ENCODE results near the gene CMKLR1.

CMKLR1 gene

DNA sequence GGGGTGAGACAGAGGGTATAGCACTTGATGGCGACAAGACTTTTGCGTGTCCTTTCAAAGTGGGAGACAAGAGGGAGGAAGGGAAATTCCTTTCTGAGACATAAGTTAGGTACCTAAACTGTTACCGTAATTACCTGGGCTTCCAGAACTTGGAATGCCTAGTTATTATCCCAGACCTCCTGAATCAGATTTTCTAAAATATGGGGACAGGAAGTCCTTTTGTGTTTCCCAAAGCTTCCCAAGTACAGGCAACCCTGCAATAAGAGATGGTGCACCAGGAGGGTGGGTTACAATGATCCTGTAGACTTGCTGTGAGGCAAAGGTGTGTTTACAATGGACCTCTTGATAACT, 83.9 kb downstream of the CMKLR1 start:
- no peaks in the 10 kb centered on the region for H3K27me3 ChIP-seq (ENCODE audit: control insufficient read depth, insufficient read depth, low read length)

DNA sequence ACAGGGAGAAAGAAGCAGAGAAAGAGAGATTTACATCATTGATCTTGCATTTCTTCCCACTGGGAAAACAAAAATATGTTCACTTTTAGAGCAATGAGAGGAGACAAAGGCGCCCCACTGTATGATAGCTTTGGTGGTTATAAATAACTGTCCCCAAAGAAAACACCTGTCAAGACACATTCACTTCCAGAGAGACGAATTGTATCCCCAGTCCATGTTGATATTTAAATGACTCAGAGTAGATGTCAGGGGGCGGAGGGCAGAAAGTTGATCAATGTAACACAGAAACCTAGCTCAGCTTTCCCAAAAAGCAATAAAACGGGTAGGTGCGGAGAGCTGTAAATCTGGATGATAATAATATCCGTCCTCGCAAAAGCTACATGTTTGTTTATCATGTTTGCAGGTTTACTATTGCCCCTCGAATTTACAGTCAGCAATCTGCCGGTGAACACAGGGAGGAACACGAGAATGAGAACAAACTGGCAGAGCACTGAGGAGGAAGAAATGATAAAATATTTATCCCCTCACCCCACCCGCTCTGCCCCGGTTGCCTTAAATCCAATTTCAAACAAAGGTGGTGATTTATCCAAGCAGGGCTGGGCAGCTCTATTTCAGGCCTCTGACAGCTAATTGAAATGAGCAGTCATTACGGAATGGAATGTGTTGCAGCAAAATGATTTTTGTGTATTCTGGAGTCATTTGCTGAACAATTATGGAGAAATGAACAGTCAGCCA, 84.4 kb downstream of the CMKLR1 start:
- H3K4me1 ChIP-seq (ENCODE audit: control insufficient read depth, insufficient read depth, low read length): no peaks in the 10 kb centered on the region
- H3K36me3 ChIP-seq (ENCODE audit: control insufficient read depth, insufficient read depth, low read length): no peaks in the 10 kb centered on the region
- H3K27me3 ChIP-seq (ENCODE audit: control insufficient read depth, insufficient read depth, low read length): no peaks in the 10 kb centered on the region
- H3K9ac ChIP-seq (ENCODE audit: low read length): no peak overlapping the region
- H3K4me3 ChIP-seq (ENCODE audit: low read length): no peak overlapping the region
- H3K9me3 ChIP-seq (ENCODE audit: control insufficient read depth, low read length): no peaks in the 10 kb centered on the region

More for the DNA sequence above, 83.9 kb downstream of the CMKLR1 start:
- Histone ChIP-seq H3K4me1 (ENCODE audit: control insufficient read depth, insufficient read depth, low read length) (no peaks in the 10 kb centered on the region), H3K9me3 (ENCODE audit: control insufficient read depth, low read length) (no peaks in the 10 kb centered on the region), H3K36me3 (ENCODE audit: control insufficient read depth, insufficient read depth, low read length) (no peaks in the 10 kb centered on the region), H3K4me3 (ENCODE audit: low read length) (no peak overlapping the region), H3K9ac (ENCODE audit: low read length) (no peak overlapping the region)

DNA sequence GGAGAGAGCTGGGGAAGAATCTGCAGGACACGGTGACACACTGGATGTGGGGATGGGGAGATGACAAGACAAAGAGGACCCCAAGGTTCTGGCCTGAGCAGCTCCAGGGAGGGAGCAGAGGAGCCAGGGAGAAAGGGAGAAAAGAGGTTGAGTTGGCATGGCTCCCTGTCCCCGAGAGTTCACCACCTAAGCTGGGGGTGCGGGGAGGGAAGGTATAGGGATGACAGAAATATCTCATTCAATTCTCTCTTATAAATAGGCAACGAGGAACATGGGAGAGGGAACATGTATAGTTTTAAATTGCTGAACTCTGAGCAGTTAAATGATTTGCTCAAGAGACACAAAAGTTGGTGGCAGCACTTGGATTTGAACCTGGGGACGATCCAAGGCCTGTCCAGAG, 85.1 kb downstream of the CMKLR1 start:
- H3K9me3 ChIP-seq (ENCODE audit: control insufficient read depth, low read length): no peaks in the 10 kb centered on the region
- no peaks in the 10 kb centered on the region for H3K27me3 ChIP-seq (ENCODE audit: control insufficient read depth, insufficient read depth, low read length)
- no peak overlapping the region for H3K4me3 ChIP-seq (ENCODE audit: low read length)
- no peak overlapping the region for H3K9ac ChIP-seq (ENCODE audit: low read length)
- H3K4me1 ChIP-seq (ENCODE audit: control insufficient read depth, insufficient read depth, low read length): no peaks in the 10 kb centered on the region
- H3K36me3 ChIP-seq (ENCODE audit: control insufficient read depth, insufficient read depth, low read length): no peaks in the 10 kb centered on the region

DNA sequence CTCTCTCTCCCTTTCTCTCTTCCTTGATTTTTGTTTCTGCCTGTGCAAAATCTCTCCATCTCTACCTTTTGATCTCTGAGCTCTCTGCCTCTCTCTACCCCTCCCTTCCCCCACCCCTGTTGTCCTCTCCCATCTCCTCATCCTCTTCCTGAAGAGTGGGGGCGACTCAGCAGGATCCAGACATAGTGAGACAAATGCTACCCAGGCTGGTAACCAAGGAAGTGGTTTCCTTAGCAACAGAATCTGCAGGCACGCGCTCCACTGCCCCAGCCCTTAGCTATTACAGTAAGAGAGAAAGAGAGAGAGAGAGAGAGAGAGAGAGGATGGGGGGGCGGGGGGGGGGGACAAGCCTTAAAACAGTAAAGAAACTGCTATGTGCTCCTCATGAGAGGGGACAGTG, 85.6 kb downstream of the CMKLR1 start:
- Histone ChIP-seq H3K9ac (ENCODE audit: low read length) (no peak overlapping the region), H3K27me3 (ENCODE audit: control insufficient read depth, insufficient read depth, low read length) (no peaks in the 10 kb centered on the region), H3K36me3 (ENCODE audit: control insufficient read depth, insufficient read depth, low read length) (no peaks in the 10 kb centered on the region), H3K9me3 (ENCODE audit: control insufficient read depth, low read length) (no peaks in the 10 kb centered on the region), H3K4me1 (ENCODE audit: control insufficient read depth, insufficient read depth, low read length) (no peaks in the 10 kb centered on the region), H3K4me3 (ENCODE audit: low read length) (no peak overlapping the region)

DNA sequence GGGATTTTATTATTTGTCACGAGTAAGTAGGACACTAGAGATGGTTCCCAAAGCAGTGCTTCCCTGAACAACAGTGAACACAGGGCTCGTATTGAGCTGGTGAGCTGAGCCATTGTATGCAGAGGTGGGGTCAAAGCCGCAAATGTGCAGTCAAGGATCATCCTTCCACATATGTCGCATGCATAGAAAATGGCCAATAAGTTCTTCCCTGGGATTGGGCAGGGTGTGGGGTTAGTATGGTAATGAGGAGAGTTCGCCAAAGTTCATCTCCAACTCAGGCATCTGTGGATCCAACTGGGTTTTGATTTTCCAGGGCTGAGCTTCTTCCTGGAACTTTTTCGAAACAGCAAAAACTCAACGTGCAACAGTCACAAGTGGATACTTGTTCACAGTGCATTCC, 86.6 kb downstream of the CMKLR1 start:
- Histone ChIP-seq H3K9ac (ENCODE audit: low read length) (no peak overlapping the region), H3K4me3 (ENCODE audit: low read length) (no peak overlapping the region), H3K4me1 (ENCODE audit: control insufficient read depth, insufficient read depth, low read length) (no peaks in the 10 kb centered on the region), H3K27me3 (ENCODE audit: control insufficient read depth, insufficient read depth, low read length) (no peaks in the 10 kb centered on the region), H3K36me3 (ENCODE audit: control insufficient read depth, insufficient read depth, low read length) (no peaks in the 10 kb centered on the region), H3K9me3 (ENCODE audit: control insufficient read depth, low read length) (no peaks in the 10 kb centered on the region)

DNA sequence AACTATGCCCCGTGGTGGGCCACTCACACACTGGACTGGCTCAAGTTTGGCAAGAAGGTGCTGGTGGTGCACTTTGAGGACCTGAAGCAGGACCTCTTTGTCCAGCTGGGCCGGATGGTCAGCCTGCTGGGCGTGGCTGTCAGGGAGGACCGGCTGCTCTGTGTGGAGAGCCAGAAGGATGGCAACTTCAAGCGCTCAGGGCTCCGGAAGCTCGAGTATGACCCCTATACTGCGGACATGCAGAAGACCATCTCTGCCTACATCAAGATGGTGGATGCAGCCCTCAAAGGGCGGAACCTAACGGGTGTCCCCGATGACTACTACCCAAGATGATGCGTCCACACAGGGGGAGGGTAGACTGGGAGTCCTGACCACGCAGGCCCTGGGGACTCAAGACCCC, 91.1 kb downstream of the CMKLR1 start:
- H3K4me3 ChIP-seq (ENCODE audit: low read length): no peak overlapping the region
- H3K36me3 ChIP-seq (ENCODE audit: control insufficient read depth, insufficient read depth, low read length): no peaks in the 10 kb centered on the region
- H3K27me3 ChIP-seq (ENCODE audit: control insufficient read depth, insufficient read depth, low read length): no peaks in the 10 kb centered on the region
- no peaks in the 10 kb centered on the region for H3K4me1 ChIP-seq (ENCODE audit: control insufficient read depth, insufficient read depth, low read length)
- no peaks in the 10 kb centered on the region for H3K9me3 ChIP-seq (ENCODE audit: control insufficient read depth, low read length)
- no peak overlapping the region for H3K9ac ChIP-seq (ENCODE audit: low read length)

DNA sequence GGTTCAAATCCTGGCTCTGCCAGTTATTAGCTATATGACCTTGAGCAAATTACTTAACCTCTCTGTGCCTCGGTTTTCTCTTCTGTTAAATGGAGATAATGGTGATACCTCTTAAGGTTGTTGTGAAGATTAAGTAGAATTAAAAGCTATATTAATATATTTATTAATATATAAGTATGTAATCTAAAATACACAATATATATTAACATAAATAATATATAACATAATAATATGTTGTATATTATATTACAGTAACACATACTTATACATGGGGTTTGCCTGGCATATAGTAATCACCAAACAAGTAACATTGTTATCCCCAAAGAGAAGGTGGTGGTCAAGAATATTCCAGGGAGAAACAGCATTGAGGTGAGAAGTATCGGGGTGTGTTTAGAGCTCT, 92.0 kb downstream of the CMKLR1 start:
- Histone ChIP-seq H3K4me3 (ENCODE audit: low read length) (no peak overlapping the region), H3K27me3 (ENCODE audit: control insufficient read depth, insufficient read depth, low read length) (no peaks in the 10 kb centered on the region), H3K4me1 (ENCODE audit: control insufficient read depth, insufficient read depth, low read length) (no peaks in the 10 kb centered on the region), H3K36me3 (ENCODE audit: control insufficient read depth, insufficient read depth, low read length) (no peaks in the 10 kb centered on the region), H3K9ac (ENCODE audit: low read length) (no peak overlapping the region), H3K9me3 (ENCODE audit: control insufficient read depth, low read length) (no peaks in the 10 kb centered on the region)

DNA sequence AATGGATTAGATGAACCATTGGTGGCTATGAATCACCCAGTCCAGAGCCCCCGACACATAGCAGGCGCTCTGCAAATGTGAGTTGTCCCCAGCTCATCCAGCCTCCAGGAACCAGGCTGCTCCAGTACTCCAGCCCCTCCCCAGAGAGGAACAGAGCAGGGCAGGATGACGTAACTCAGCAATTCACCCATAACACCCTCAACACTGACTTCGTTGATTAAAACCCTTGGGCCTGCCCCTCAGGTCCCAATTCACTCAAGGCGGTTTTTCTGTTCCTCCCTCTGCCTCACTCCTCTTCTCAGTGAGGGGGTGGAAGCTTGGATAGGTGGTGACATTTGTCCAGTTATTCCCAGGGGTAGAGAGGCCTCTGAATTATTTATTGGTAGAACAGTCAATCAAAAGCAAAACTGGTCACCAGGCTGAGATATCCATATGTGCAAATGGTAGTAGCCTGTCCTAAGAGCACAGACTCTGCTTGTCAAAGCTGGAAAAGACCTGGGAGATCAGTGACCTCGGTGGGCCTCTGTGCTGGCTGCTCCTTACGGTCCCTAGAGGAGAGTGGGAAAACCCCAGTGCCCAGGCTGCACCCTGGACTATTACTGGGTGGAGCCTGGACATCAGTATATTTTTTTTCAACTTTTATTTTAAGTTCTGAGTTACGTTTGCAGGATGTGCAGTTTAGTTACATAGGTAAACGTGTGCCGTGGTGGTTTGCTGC, 97.0 kb downstream of the CMKLR1 start:
- Histone ChIP-seq H3K36me3 (ENCODE audit: control insufficient read depth, insufficient read depth, low read length) (no peaks in the 10 kb centered on the region), H3K27me3 (ENCODE audit: control insufficient read depth, insufficient read depth, low read length) (peaks cover 4% of the 10 kb centered on the region), H3K4me1 (ENCODE audit: control insufficient read depth, insufficient read depth, low read length) (no peaks in the 10 kb centered on the region), H3K4me3 (ENCODE audit: low read length) (no peak overlapping the region), H3K9ac (ENCODE audit: low read length) (no peak overlapping the region), H3K9me3 (ENCODE audit: control insufficient read depth, low read length) (no peaks in the 10 kb centered on the region)

DNA sequence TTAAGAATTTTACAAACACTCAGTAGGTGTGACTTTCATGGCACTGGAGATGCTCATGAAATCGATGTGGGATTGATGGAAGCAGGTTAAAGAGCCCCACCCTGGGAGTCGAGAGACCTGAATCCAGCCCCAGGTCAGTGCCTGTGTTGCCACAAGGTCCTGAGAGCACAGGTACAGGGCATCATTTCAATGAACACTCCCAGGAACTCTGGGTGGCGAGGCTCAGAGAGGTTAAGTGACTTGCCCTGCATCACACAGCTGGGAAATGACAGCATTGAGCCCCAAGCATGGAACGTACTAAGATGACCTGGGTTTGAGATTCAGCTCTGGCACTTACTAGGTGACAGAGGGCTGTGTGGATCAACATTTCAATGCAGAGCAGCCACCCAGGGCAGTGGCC, 98.2 kb downstream of the CMKLR1 start:
- H3K4me1 ChIP-seq (ENCODE audit: control insufficient read depth, insufficient read depth, low read length): no peaks in the 10 kb centered on the region
- peaks cover 4% of the 10 kb centered on the region for H3K27me3 ChIP-seq (ENCODE audit: control insufficient read depth, insufficient read depth, low read length)
- H3K9me3 ChIP-seq (ENCODE audit: control insufficient read depth, low read length): no peaks in the 10 kb centered on the region
- H3K36me3 ChIP-seq (ENCODE audit: control insufficient read depth, insufficient read depth, low read length): no peaks in the 10 kb centered on the region
- H3K9ac ChIP-seq (ENCODE audit: low read length): no peak overlapping the region
- H3K4me3 ChIP-seq (ENCODE audit: low read length): no peak overlapping the region

DNA sequence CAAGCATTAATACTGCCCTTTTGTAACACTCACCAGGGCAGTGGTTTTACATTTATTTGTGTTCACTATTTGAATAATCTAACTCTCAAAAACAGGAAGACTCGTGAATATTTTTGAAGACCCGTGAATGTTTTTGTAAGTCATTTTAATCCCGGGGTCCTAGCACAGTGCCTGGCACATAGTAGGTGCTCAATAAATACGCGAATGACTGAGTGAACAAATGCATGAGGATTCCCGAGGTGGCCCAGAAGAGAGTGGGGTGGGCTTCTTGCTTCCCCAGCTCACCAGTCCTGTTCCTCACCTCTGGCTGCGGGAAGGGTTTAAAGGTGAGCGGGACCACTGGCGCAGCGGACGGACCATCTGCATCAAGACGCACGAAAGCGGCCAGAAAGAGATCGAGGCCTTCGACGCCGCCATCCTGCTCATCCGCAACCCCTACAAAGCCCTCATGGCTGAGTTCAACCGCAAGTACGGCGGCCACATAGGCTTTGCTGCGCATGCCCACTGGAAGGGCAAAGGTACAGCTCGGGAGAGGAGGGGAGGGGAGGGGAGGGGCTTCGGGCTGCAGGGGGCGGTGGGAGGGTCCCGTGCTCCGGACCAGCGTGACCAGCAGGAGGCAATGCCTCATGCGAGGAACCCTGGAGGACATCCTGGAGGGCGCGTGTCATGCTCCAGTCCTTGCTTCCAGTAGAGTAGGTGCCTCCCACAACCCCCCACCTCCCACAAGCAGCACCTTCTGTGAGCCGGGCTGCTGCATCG, 98.9 kb downstream of the CMKLR1 start:
- Histone ChIP-seq H3K4me3 (ENCODE audit: low read length) (no peak overlapping the region), H3K9ac (ENCODE audit: low read length) (no peak overlapping the region), H3K9me3 (ENCODE audit: control insufficient read depth, low read length) (no peaks in the 10 kb centered on the region), H3K27me3 (ENCODE audit: control insufficient read depth, insufficient read depth, low read length) (peaks cover 4% of the 10 kb centered on the region), H3K4me1 (ENCODE audit: control insufficient read depth, insufficient read depth, low read length) (no peaks in the 10 kb centered on the region), H3K36me3 (ENCODE audit: control insufficient read depth, insufficient read depth, low read length) (no peaks in the 10 kb centered on the region)

DNA sequence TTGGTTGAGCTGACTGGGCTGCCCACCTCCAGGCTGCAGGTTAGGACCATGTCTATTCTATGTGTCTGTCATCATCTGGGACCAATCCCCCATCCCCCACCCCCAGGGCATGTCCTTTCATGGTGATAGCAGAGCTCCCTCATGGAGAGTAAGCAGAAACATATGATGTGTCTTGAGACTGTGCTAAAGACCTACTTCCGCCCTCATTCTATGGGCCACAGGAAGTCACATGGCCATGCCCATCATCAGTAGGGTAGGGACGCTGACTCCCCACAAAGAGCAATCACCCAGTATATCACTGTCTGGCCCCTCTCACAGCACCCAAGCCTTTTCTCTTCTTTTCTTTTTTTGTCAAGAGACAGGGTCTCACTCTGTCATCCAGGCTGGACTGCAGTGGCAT, 99.7 kb downstream of the CMKLR1 start:
- Histone ChIP-seq H3K36me3 (ENCODE audit: control insufficient read depth, insufficient read depth, low read length) (no peaks in the 10 kb centered on the region), H3K4me1 (ENCODE audit: control insufficient read depth, insufficient read depth, low read length) (no peaks in the 10 kb centered on the region)

DNA sequence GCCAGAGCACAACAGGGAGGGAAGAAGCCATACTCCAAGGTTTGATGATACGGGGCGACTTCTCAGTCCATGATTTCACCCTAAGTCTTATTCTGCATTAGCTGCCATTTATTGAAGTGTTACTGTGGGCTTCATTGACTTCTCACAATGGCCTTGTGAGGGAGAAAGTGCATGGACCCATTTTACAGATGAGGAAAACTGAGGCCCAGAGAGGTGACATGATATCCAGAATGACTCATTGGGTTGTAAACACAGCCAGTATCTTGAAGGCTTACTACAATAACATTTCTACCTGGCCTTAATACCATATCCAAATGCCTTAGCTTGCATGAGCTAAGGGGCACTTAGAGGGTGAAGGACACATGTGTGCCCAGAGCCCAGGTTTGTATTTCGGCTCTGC, 100.6 kb downstream of the CMKLR1 start:
- H3K9me3 ChIP-seq (ENCODE audit: control insufficient read depth, low read length): no peaks in the 10 kb centered on the region
- H3K4me1 ChIP-seq (ENCODE audit: control insufficient read depth, insufficient read depth, low read length): no peaks in the 10 kb centered on the region
- peaks cover 4% of the 10 kb centered on the region for H3K27me3 ChIP-seq (ENCODE audit: control insufficient read depth, insufficient read depth, low read length)
- no peak overlapping the region for H3K9ac ChIP-seq (ENCODE audit: low read length)
- no peak overlapping the region for H3K4me3 ChIP-seq (ENCODE audit: low read length)
- no peaks in the 10 kb centered on the region for H3K36me3 ChIP-seq (ENCODE audit: control insufficient read depth, insufficient read depth, low read length)

More for the DNA sequence above, 99.7 kb downstream of the CMKLR1 start:
- Histone ChIP-seq H3K27me3 (ENCODE audit: control insufficient read depth, insufficient read depth, low read length) (peaks cover 4% of the 10 kb centered on the region), H3K4me3 (ENCODE audit: low read length) (no peak overlapping the region), H3K9me3 (ENCODE audit: control insufficient read depth, low read length) (no peaks in the 10 kb centered on the region), H3K9ac (ENCODE audit: low read length) (no peak overlapping the region)

Measured in mucosa of stomach (tissue), 1 donor.